ENCODE measurements around the gene TRIM77. TPM values are rescaled to one million over a fixed set of nuclear protein-coding genes. Genes with fewer than 3 reads are reported as not detected.
"Not testable (repeated sequence)": the region's sequence is repeated elsewhere in the genome, so short reads cannot be mapped to it uniquely, and the experiment has no call there.

TRIM77 gene
- total RNA-seq (2021; ENCODE audit: unreplicated experiment) (not detected), Bru-seq, nascent RNA (not detected), BruChase-seq, experiment 1, labeled RNA remaining after a 2-hour chase (not detected), BruChase-seq, experiment 2, labeled RNA remaining after a 6-hour chase (not detected)
- not detected for polyA plus RNA-seq (2012; ENCODE audit: insufficient read length)
- long read RNA-seq, result 0 reads

- in situ Hi-C loops (cut with HindIII; ENCODE audit: low pct_unique_long_range_greater_than_20kb, low sequenced_read_pairs); intact Hi-C loops (cut with micrococcal nuclease; ENCODE audit: unreplicated experiment); H3K4me1 ChIP-seq (ENCODE audit: control insufficient read depth, insufficient read depth, low read length); H3K9me3 ChIP-seq (ENCODE audit: control insufficient read depth, insufficient read depth, low read depth, low read length); H3K27me3 ChIP-seq (ENCODE audit: control insufficient read depth, insufficient read depth, low read length); H3K36me3 ChIP-seq (ENCODE audit: control insufficient read depth, insufficient read depth, low read length); POLR2A ChIA-PET; CTCF ChIA-PET; ATAC-seq; DNase-seq (ENCODE audit: low read depth, low spot score); H3K27ac ChIP-seq (ENCODE audit: low read length); H3K4me3 ChIP-seq (ENCODE audit: low read depth in 2 of 2, low read length in 2 of 2); BruUV-seq (replicated peaks): not testable (repeated sequence)
Measured at GRCh38 chr11:89709999-89710398, at the start of gene TRIM77. Gene TRIM77, plus strand, starts transcription at chr11:89710299. Its CDS starts 0 bp downstream, at chr11:89710299.

GRCh38 chr11:89667001-89667400 is 43.1 kb upstream of the TRIM77 start:
- no peak for TF ChIP-seq REST (IDR thresholded peaks at IDR 0.05; ENCODE audit: insufficient read depth in 1 of 2, low read depth in 2 of 2, low read length in 1 of 2)
- no peak for TF ChIP-seq POLR2AphosphoS5 (IDR thresholded peaks at IDR 0.05; ENCODE audit: low read depth, low read length)
- no peak for TF ChIP-seq CTCF (IDR thresholded peaks at IDR 0.05)
- no peak for TF ChIP-seq TCF7L2 (IDR thresholded peaks at IDR 0.05; ENCODE audit: low read depth, low read length)
- no peak for TF ChIP-seq SIN3A (IDR thresholded peaks at IDR 0.05; ENCODE audit: borderline replicate concordance, insufficient read depth, low read depth, low read length)
- no peaks in the 10 kb centered on the region for H3K27me3 ChIP-seq (ENCODE audit: control insufficient read depth, insufficient read depth, low read length)
- no peak overlapping the region for H3K27ac ChIP-seq (ENCODE audit: low read length)
- no peaks in the 10 kb centered on the region for H3K36me3 ChIP-seq (ENCODE audit: control insufficient read depth, insufficient read depth, low read length)
- no TSS peak for BruUV-seq (replicated peaks)
- H3K4me3 ChIP-seq (ENCODE audit: low read depth in 2 of 2, low read length in 2 of 2), result no peak overlapping the region
- no peak for ATAC-seq
- CTCF ChIA-PET, result no interaction called here
- POLR2A ChIA-PET, result no interaction called here
- no peaks in the 10 kb centered on the region for H3K9me3 ChIP-seq (ENCODE audit: control insufficient read depth, insufficient read depth, low read depth, low read length)
- in situ Hi-C loops (cut with HindIII; ENCODE audit: low pct_unique_long_range_greater_than_20kb, low sequenced_read_pairs) (no loop called here), intact Hi-C loops (cut with micrococcal nuclease; ENCODE audit: unreplicated experiment) (no loop called here)
- no peak for DNase-seq (ENCODE audit: low read depth, low spot score)
- no peaks in the 10 kb centered on the region for H3K4me1 ChIP-seq (ENCODE audit: control insufficient read depth, insufficient read depth, low read length)

GRCh38 chr11:89668158-89668557 is 41.9 kb upstream of the TRIM77 start:
- BruUV-seq (replicated peaks); H3K4me3 ChIP-seq (ENCODE audit: low read depth in 2 of 2, low read length in 2 of 2); H3K36me3 ChIP-seq (ENCODE audit: control insufficient read depth, insufficient read depth, low read length); in situ Hi-C loops (cut with HindIII; ENCODE audit: low pct_unique_long_range_greater_than_20kb, low sequenced_read_pairs); H3K9me3 ChIP-seq (ENCODE audit: control insufficient read depth, insufficient read depth, low read depth, low read length); ATAC-seq; POLR2A ChIA-PET; H3K27me3 ChIP-seq (ENCODE audit: control insufficient read depth, insufficient read depth, low read length); intact Hi-C loops (cut with micrococcal nuclease; ENCODE audit: unreplicated experiment); CTCF ChIA-PET; H3K27ac ChIP-seq (ENCODE audit: low read length); H3K4me1 ChIP-seq (ENCODE audit: control insufficient read depth, insufficient read depth, low read length); DNase-seq (ENCODE audit: low read depth, low spot score): not testable (repeated sequence)

GRCh38 chr11:89669586-89669985 is 40.5 kb upstream of the TRIM77 start:
- H3K4me3 ChIP-seq (ENCODE audit: low read depth in 2 of 2, low read length in 2 of 2); DNase-seq (ENCODE audit: low read depth, low spot score); H3K9me3 ChIP-seq (ENCODE audit: control insufficient read depth, insufficient read depth, low read depth, low read length); H3K27me3 ChIP-seq (ENCODE audit: control insufficient read depth, insufficient read depth, low read length); H3K4me1 ChIP-seq (ENCODE audit: control insufficient read depth, insufficient read depth, low read length); POLR2A ChIA-PET; H3K36me3 ChIP-seq (ENCODE audit: control insufficient read depth, insufficient read depth, low read length); H3K27ac ChIP-seq (ENCODE audit: low read length); intact Hi-C loops (cut with micrococcal nuclease; ENCODE audit: unreplicated experiment); in situ Hi-C loops (cut with HindIII; ENCODE audit: low pct_unique_long_range_greater_than_20kb, low sequenced_read_pairs); BruUV-seq (replicated peaks); ATAC-seq; CTCF ChIA-PET: not testable (repeated sequence)

GRCh38 chr11:89669993-89670669 is 40.0 kb upstream of the TRIM77 start:
- in situ Hi-C loops (cut with HindIII; ENCODE audit: low pct_unique_long_range_greater_than_20kb, low sequenced_read_pairs); BruUV-seq (replicated peaks); H3K36me3 ChIP-seq (ENCODE audit: control insufficient read depth, insufficient read depth, low read length); POLR2A ChIA-PET; CTCF ChIA-PET; H3K27me3 ChIP-seq (ENCODE audit: control insufficient read depth, insufficient read depth, low read length); H3K27ac ChIP-seq (ENCODE audit: low read length); H3K9me3 ChIP-seq (ENCODE audit: control insufficient read depth, insufficient read depth, low read depth, low read length); ATAC-seq; H3K4me1 ChIP-seq (ENCODE audit: control insufficient read depth, insufficient read depth, low read length); H3K4me3 ChIP-seq (ENCODE audit: low read depth in 2 of 2, low read length in 2 of 2); intact Hi-C loops (cut with micrococcal nuclease; ENCODE audit: unreplicated experiment); DNase-seq (ENCODE audit: low read depth, low spot score): not testable (repeated sequence)
